H1 (cell line): ENCODE data around the gene CCDC81. TPM values are rescaled to one million over a fixed set of nuclear protein-coding genes. Genes with fewer than 3 reads are reported as not detected.
"Not testable (repeated sequence)": the region's sequence is repeated elsewhere in the genome, so short reads cannot be mapped to it uniquely, and the experiment has no call there.

Source experiments
- CTCF ChIA-PET: fragments of 300-600 bp; sonication (Branson Sonifier 250); formaldehyde crosslinking; loops from one replicate; lab custom pipeline; 2021; ENCODE audit not compliant: partially characterized antibody; lab: Charles Lee
- POLR2A ChIA-PET: fragments of 300-600 bp; sonication (Branson Sonifier 250); formaldehyde crosslinking; loops from one replicate; lab custom pipeline; 2021; ENCODE audit warnings: inconsistent platforms; ENCODE audit not compliant: partially characterized antibody; lab: Charles Lee
- DNase-seq, 2 experiments: peaks; one replicate each; pipeline versions ENCODE4 v3.0.0 to v3.0.0-alpha.2; 2010 to 2022; ENCODE audit warnings: low spot score in 2 of 2, low read depth in 1 of 2, mixed read lengths in 1 of 2
- FAIRE-seq: peaks from 2 replicates; lab custom pipeline; 2011; peaks lifted over from hg19 to GRCh38; lab: Jason Lieb, UNC
- H2AFZ ChIP-seq: 2 replicates; pipeline ENCODE4 v1.8.1; 2012; ENCODE audit warnings: low read length, inconsistent platforms
- H2AK5ac ChIP-seq: 2 replicates; pipeline ENCODE4 v1.6.1; 2013; ENCODE audit warnings: low read depth, low read length
- H2BK120ac ChIP-seq: replicated peaks from 2 replicates; pipeline ENCODE3; 2013; ENCODE audit warnings: low read depth, low read length, inconsistent platforms
- H2BK12ac ChIP-seq: 2 replicates; pipeline ENCODE4 v1.6.1; 2013; ENCODE audit warnings: low read depth, low read length
- H2BK15ac ChIP-seq: 2 replicates; pipeline ENCODE4 v1.6.1; 2013; ENCODE audit warnings: low read length
- H2BK20ac ChIP-seq: 2 replicates; pipeline ENCODE4 v1.6.1; 2013; ENCODE audit warnings: low read length
- H2BK5ac ChIP-seq: 2 replicates; pipeline ENCODE4 v1.6.1; 2013; ENCODE audit warnings: low read depth, low read length
- H3K14ac ChIP-seq: 2 replicates; pipeline ENCODE4 v1.6.1; 2013; ENCODE audit warnings: inconsistent platforms; ENCODE audit not compliant: insufficient read length
- H3K18ac ChIP-seq: 2 replicates; pipeline ENCODE4 v1.6.1; 2013; ENCODE audit warnings: low read length; ENCODE audit errors: extremely low read depth
- H3K23ac ChIP-seq: 2 replicates; pipeline ENCODE4 v1.6.1; 2013; ENCODE audit warnings: inconsistent platforms; ENCODE audit not compliant: insufficient read length
- H3K23me2 ChIP-seq: 2 replicates; pipeline ENCODE4 v1.6.1; 2013; ENCODE audit warnings: low read depth, low read length
- H3K27ac ChIP-seq: 2 replicates; pipeline ENCODE4 v1.6.1; 2011; ENCODE audit warnings: low read depth, low read length, inconsistent platforms
- H3K27me3 ChIP-seq, 4 experiments: replicated peaks in 1 of 4; 1 replicate in 1 of 4; 2 replicates in 3 of 4; pipeline versions ENCODE4 v1.6.1 to v1.8.1; 2011 to 2013; ENCODE audit warnings: low read length in 3 of 4, mild to moderate bottlenecking in 3 of 4, inconsistent platforms in 2 of 4, mixed read lengths in 2 of 4, moderate library complexity in 1 of 4; ENCODE audit not compliant: control insufficient read depth in 3 of 4, insufficient read depth in 3 of 4; ENCODE audit errors: extremely low read depth in 1 of 4
- H3K36me3 ChIP-seq, 4 experiments: 2 replicates each; pipeline versions ENCODE4 v1.6.1 to v1.8.1; 2011 to 2013; ENCODE audit warnings: mild to moderate bottlenecking in 4 of 4, low read length in 3 of 4, moderate library complexity in 2 of 4, control low read depth in 1 of 4, inconsistent platforms in 1 of 4; ENCODE audit not compliant: insufficient read depth in 4 of 4, control insufficient read depth in 2 of 4
- H3K4ac ChIP-seq: replicated peaks from 2 replicates; pipeline ENCODE3; 2013; ENCODE audit warnings: low read length, low read depth, mixed read lengths, inconsistent platforms; ENCODE audit not compliant: insufficient read length
- H3K4me1 ChIP-seq, 4 experiments: replicated peaks in 1 of 4; 1 replicate in 1 of 4; 2 replicates in 3 of 4; pipeline versions ENCODE4 v1.6.1 to v1.8.1; 2011 to 2013; ENCODE audit warnings: low read length in 3 of 4, inconsistent platforms in 2 of 4, mixed read lengths in 1 of 4; ENCODE audit not compliant: insufficient read depth in 4 of 4, control insufficient read depth in 3 of 4
- H3K4me2 ChIP-seq, 2 experiments: 2 replicates each; pipeline versions ENCODE4 v1.6.1 to v1.8.1; 2011 to 2013; ENCODE audit warnings: low read depth in 2 of 2, low read length in 2 of 2, control low read depth in 1 of 2, inconsistent platforms in 1 of 2, mild to moderate bottlenecking in 1 of 2; ENCODE audit not compliant: insufficient read depth in 1 of 2
- H3K4me3 ChIP-seq, 4 experiments: fragments of 200-600, 300-600 bp in 1 of 4; sonication (generic), shearing (Covaris generic), sonication (Bioruptor Twin) in 1 of 4; 2 replicates each; pipeline versions ENCODE4 v1.5.1 to v1.8.1; 2011 to 2016; ENCODE audit warnings: low read length in 4 of 4, low read depth in 3 of 4, control low read depth in 2 of 4, inconsistent platforms in 2 of 4, mild to moderate bottlenecking in 2 of 4, mixed read lengths in 1 of 4, moderate library complexity in 1 of 4; ENCODE audit not compliant: insufficient read depth in 2 of 4; ENCODE audit errors: extremely low read depth in 1 of 4
- H3K56ac ChIP-seq: replicated peaks from 2 replicates; pipeline ENCODE3; 2013; ENCODE audit warnings: low read depth, mild to moderate bottlenecking, mixed read lengths, low read length, inconsistent platforms; ENCODE audit not compliant: insufficient read length
- H3K79me1 ChIP-seq: 2 replicates; pipeline ENCODE4 v1.6.1; 2013; ENCODE audit warnings: low read depth, low read length, control low read depth
- H3K79me2 ChIP-seq, 2 experiments: 2 replicates each; pipeline versions ENCODE4 v1.6.1 to v1.8.1; 2012 to 2013; ENCODE audit warnings: low read length in 2 of 2, mild to moderate bottlenecking in 2 of 2, inconsistent platforms in 1 of 2; ENCODE audit not compliant: insufficient read depth in 2 of 2, control insufficient read depth in 1 of 2
- H3K9ac ChIP-seq, 4 experiments: replicated peaks in 1 of 4; 1 replicate in 1 of 4; 2 replicates in 3 of 4; pipeline versions ENCODE4 v1.6.1 to v1.8.1; 2011 to 2013; ENCODE audit warnings: low read depth in 3 of 4, low read length in 3 of 4, control low read depth in 2 of 4, mild to moderate bottlenecking in 2 of 4, moderate library complexity in 2 of 4, inconsistent platforms in 1 of 4; ENCODE audit errors: extremely low read depth in 1 of 4
- H3K9me3 ChIP-seq, 2 experiments: 2 replicates each; pipeline versions ENCODE4 v1.6.1 to v1.8.1; 2012 to 2013; ENCODE audit warnings: mild to moderate bottlenecking in 2 of 2, moderate library complexity in 2 of 2, control low read depth in 1 of 2, inconsistent platforms in 1 of 2, low read depth in 1 of 2, low read length in 1 of 2, mixed read lengths in 1 of 2; ENCODE audit not compliant: insufficient read depth in 2 of 2
- H4K20me1 ChIP-seq, 2 experiments: replicated peaks in 1 of 2; 2 replicates each; pipeline versions ENCODE3 to v1.8.1; 2011 to 2013; ENCODE audit warnings: inconsistent platforms in 2 of 2, low read length in 2 of 2, mild to moderate bottlenecking in 1 of 2; ENCODE audit not compliant: insufficient read depth in 2 of 2, control insufficient read depth in 1 of 2
- H4K5ac ChIP-seq: 2 replicates; pipeline ENCODE4 v1.6.1; 2013; ENCODE audit warnings: low read length, low read depth, mixed read lengths, inconsistent platforms; ENCODE audit not compliant: insufficient read length
- H4K8ac ChIP-seq: 2 replicates; pipeline ENCODE4 v1.8.0; 2013; ENCODE audit warnings: mild to moderate bottlenecking, moderate library complexity, low read length, inconsistent platforms; ENCODE audit not compliant: insufficient read depth; ENCODE audit errors: extremely low read depth
- H4K91ac ChIP-seq: replicated peaks from 2 replicates; pipeline ENCODE3; 2013; ENCODE audit warnings: low read length, mixed read lengths, inconsistent platforms; ENCODE audit not compliant: insufficient read length
- E2F6 ChIP-seq: IDR thresholded peaks from 2 replicates; pipeline ENCODE4 v1.6.1; 2012; ENCODE audit warnings: inconsistent platforms
- EP300 ChIP-seq, 2 experiments: IDR thresholded peaks; 1 replicate in 1 of 2; 2 replicates in 1 of 2; pipeline ENCODE4 v1.6.1; 2011 to 2012; ENCODE audit warnings: low read depth in 2 of 2, low read length in 2 of 2, mild to moderate bottlenecking in 2 of 2, borderline replicate concordance in 1 of 2, inconsistent platforms in 1 of 2, moderate library complexity in 1 of 2
- MAX ChIP-seq: IDR thresholded peaks from 2 replicates; pipeline ENCODE4 v1.6.1; 2012; ENCODE audit warnings: inconsistent platforms
- SRF ChIP-seq: IDR thresholded peaks from 2 replicates; pipeline ENCODE4 v1.6.1; 2011; ENCODE audit warnings: mild to moderate bottlenecking, low read depth, low read length, moderate library complexity
- TCF12 ChIP-seq: IDR thresholded peaks from 2 replicates; pipeline ENCODE4 v1.6.1; 2011; ENCODE audit warnings: low read depth, mild to moderate bottlenecking, low read length
- WGBS, 2 experiments: shearing (Covaris generic) in 1 of 2; methylation state at CpG; one replicate each; pipeline versions ENCODE4 v1.1.6 to v1.1.7; 2013 to 2015; ENCODE audit warnings: low lambda C conversion rate in 2 of 2, mixed read lengths in 2 of 2, inconsistent platforms in 1 of 2, low coverage in 1 of 2, missing lambda C conversion rate in 1 of 2; ENCODE audit not compliant: insufficient replicate concordance in 2 of 2, insufficient coverage in 1 of 2, insufficient read length in 1 of 2; ENCODE audit errors: extremely low coverage in 1 of 2, missing lambda C conversion rate in 1 of 2; 5-methylcytosine and 5-hydroxymethylcytosine counted together
- polyA plus RNA-seq, 7 experiments: library from polyadenylated mRNA; depleted of rRNA in 3 of 7; stranded (reverse) in 5 of 7; unstranded in 2 of 7; fragments of >200 nt in 5 of 7; fragments of 200-250 nt in 2 of 7; gene quantifications; 1 replicate in 5 of 7; 2 replicates in 1 of 7; 4 replicates in 1 of 7; pipeline versions ENCODE4 v1.2.1 to v1.2.3, GENCODE V29; 2011 to 2013; ENCODE audit warnings: missing spikeins in 2 of 7, mixed read lengths in 2 of 7
- total RNA-seq: library from RNA; stranded (reverse); fragmentation: NEBNext Ultra II Directional; extraction: Animal tissue kit (Norgen Biotek cat#: 25700); gene quantifications from 2 replicates; pipeline ENCODE4 v1.2.1, GENCODE V29; 2021

CCDC81 gene
- total and polyA plus RNA-seq, 2 of the 8 experiments (the other 6 are each of a cell fraction or from before 2014, with no cell fraction given): 0.30 to 0.58 TPM

- H4K5ac ChIP-seq, H3K9me3 ChIP-seq, H3K36me3 ChIP-seq, H3K23ac ChIP-seq, H4K20me1 ChIP-seq, H4K91ac ChIP-seq, H3K9ac ChIP-seq, H3K27ac ChIP-seq, H3K27me3 ChIP-seq, H3K4me2 ChIP-seq, H3K4me3 ChIP-seq, H2BK5ac ChIP-seq, H3K79me2 ChIP-seq, DNase-seq, FAIRE-seq, H3K23me2 ChIP-seq, H2AK5ac ChIP-seq, H2BK12ac ChIP-seq, H3K79me1 ChIP-seq, H2BK15ac ChIP-seq, H3K4ac ChIP-seq, H3K14ac ChIP-seq, POLR2A ChIA-PET, H3K4me1 ChIP-seq, H2BK20ac ChIP-seq, H3K56ac ChIP-seq, H2AFZ ChIP-seq, H4K8ac ChIP-seq, H2BK120ac ChIP-seq, H3K18ac ChIP-seq: not testable (repeated sequence)
- CTCF ChIA-PET: interaction anchor here (0.6 to 1.4 kb wide), 7 partner anchors 10 to 1455 kb away, joined by 3 to 4 read pairs (median 3); no protein-coding TSS in a partner anchor
- WGBS, 2 experiments: 49% methylated on average over 4 of the region's 4 CpGs; no CpG with 5 or more reads in 1 of the 2 experiments
- TF ChIP-seq SRF (peak; percentile 69; the same call in 1 of the 2 replicates), EP300 (IDR thresholded peaks at IDR 0.05; ENCODE audit: borderline replicate concordance in 1 of 2, low read depth in 2 of 2, low read length in 2 of 2) (peak in 1 of 2 experiments; percentile 19; a peak in 1 of 3 replicates), E2F6 (peak; percentile 81), MAX (peak; percentile 83), TCF12 (0 out of 2 replicates have a peak, but pooled peaks have one; percentile 8)
These were observed 17.3 kb upstream of the CCDC81 start for GRCh38 chr11:86357412-86357811.
